ENCODE results near the gene YEATS2. TPM values are rescaled to one million over a fixed set of nuclear protein-coding genes. Genes with fewer than 3 reads are reported as not detected.
"Not testable (repeated sequence)": the region's sequence is repeated elsewhere in the genome, so short reads cannot be mapped to it uniquely, and the experiment has no call there.

Gene YEATS2
- 21.0 and 21.7 TPM in 2 replicates for total RNA-seq
- polyA plus RNA-seq (2012): 19.3 TPM

- peak; percentile 74 for DNase-seq (ENCODE audit: low read depth)
Measured at GRCh38 chr3:183697610-183698317, at the start of gene YEATS2. Gene YEATS2 (plus strand): TSS chr3:183697797. CDS start chr3:183715163, 17,366 bp downstream.

DNA sequence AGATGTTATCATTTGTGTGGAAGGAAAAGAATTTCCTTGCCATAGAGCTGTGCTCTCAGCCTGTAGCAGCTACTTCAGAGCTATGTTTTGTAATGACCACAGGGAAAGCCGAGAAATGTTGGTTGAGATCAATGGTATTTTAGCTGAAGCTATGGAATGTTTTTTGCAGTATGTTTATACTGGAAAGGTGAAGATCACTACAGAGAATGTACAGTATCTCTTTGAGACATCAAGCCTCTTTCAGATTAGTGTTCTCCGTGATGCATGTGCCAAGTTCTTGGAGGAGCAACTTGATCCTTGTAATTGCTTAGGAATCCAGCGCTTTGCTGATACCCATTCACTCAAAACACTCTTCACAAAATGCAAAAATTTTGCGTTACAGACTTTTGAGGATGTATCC is 47.0 kb upstream of the YEATS2 start:
- DNase-seq (ENCODE audit: low read depth): no peak

DNA sequence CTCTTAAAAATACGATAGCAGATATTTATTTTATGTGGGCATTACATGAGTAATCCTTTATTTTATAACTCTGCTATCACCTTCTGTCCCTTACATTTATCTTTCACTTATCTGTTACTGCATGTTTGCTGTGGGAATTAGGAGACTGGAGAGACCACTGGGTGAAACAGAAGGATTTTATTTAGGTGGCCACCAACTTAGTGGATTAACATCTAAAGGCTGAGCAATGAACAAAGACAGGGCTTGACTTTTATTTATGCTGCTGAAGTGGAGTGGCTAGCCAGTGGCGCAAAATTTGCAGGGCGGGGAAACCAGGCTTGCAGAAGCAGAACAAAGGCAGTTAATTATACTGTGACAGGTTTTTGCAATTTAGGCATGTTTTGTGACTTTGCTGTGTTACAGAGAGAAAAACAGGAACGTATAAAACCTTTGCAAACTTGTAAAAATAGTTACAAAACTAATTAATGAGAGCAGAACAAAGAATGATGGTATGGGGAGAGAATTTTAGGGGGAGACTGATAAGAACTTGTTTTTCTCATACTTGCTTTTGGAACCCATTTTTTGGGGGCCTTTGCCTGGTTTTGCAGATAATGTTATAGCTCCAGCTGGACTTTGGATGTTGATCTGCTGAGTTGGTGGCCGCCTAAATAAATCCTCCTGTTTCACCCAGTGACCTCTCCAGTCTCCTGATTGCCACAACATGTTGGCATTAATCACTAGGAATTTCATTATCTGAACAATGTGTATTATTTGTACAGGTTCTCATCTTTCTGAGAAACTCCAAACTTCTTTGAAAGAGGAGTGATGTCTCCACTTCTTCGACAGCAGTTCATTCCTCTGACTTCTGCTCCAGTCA is 44.2 kb upstream of the YEATS2 start:
- peak; percentile 14 for DNase-seq (ENCODE audit: low read depth)

DNA sequence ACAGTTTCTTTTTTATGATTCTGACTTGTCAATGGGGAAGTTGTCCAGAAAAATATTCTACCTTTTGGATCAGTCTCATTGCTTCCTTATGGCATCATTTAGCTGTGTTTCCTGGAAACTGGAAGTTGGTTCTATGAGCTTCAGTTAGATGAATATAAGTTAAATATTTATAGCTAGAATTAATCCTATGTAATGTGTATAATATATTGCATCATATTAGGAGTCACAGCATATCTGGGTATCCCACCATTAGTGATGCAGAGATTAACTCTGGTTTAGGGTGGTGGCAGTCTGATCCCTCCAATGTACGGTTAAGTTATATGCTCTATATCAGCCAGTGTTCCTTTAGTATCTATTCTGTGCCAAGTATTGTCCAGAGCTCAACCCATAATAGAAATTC is 42.9 kb upstream of the YEATS2 start:
- no peak for DNase-seq (ENCODE audit: low read depth)

- no peak for DNase-seq (ENCODE audit: low read depth)
Measured at GRCh38 chr3:183662099-183662498, 35.5 kb upstream of the YEATS2 start.

GRCh38 chr3:183664913-183665381 is 32.6 kb upstream of the YEATS2 start:
- peak; percentile 51 for DNase-seq (ENCODE audit: low read depth)

DNA sequence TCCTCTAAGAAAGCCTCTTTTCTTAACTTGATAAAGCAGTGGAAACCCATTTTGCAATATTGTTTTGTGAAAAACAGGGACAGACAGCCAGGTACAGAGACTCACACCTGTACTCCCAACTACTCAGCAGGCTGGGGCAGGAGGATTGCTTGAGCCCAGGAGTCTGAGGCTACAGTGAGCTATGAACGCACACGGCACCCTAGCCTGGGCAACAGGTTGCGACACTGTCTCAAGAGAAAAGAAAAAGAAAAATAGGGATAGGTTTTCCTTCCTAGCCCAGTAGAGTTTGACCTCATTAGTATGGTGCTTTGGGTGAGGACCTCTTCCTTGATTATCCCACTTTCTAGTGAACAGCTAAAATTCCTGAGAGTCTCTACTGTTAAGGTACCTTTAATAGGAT is 17.5 kb upstream of the YEATS2 start:
- DNase-seq (ENCODE audit: low read depth): no peak

- no peak for DNase-seq (ENCODE audit: low read depth)
Measured at GRCh38 chr3:183687705-183688104, 9.9 kb upstream of the YEATS2 start.

DNA sequence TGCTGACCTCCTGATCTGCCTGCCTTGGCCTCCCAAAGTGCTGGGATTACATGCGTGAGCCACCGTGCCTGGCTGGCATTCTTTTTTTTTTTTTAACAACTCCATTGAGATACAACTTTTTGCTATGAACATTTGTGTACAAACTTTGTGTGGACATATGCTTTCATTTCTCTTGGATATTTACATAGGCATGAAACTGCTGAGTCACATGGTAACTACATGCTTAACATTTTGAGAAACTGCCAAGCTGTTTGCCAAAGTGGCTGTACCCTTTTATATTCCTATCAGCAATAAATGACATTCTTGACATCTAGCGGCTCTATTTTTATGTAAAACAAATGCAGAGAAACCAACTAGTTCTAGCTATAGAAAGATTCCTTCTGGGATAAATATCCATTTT is 8.7 kb upstream of the YEATS2 start:
- no peak for DNase-seq (ENCODE audit: low read depth)

- not testable (repeated sequence) for DNase-seq (ENCODE audit: low read depth)
Measured at GRCh38 chr3:183689621-183690020, 8.0 kb upstream of the YEATS2 start.

GRCh38 chr3:183690402-183690995 is 7.1 kb upstream of the YEATS2 start:
- no peak for DNase-seq (ENCODE audit: low read depth)

DNA sequence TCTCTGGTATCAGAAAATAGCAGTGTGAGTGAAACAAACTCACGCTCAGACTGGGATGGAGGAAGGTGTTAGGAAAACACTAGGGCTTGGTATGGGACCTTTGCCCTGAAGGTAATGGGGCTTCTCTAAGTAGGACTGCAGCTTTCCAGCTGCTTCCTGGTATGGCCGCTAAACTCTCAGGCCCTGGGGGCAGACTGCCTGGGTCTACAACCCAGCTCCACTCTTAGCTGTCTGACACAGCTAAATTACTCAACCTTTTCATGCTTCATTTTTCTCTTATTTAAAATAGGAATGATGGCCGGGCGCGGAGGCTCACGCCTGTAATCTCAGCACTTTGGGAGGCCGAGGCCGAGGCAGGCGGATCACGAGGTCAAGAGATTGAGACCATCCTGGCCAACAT is 5.2 kb upstream of the YEATS2 start:
- no peak for DNase-seq (ENCODE audit: low read depth)

- DNase-seq (ENCODE audit: low read depth): no peak
Measured at GRCh38 chr3:183695569-183696364, 1.8 kb upstream of the YEATS2 start.

DNA sequence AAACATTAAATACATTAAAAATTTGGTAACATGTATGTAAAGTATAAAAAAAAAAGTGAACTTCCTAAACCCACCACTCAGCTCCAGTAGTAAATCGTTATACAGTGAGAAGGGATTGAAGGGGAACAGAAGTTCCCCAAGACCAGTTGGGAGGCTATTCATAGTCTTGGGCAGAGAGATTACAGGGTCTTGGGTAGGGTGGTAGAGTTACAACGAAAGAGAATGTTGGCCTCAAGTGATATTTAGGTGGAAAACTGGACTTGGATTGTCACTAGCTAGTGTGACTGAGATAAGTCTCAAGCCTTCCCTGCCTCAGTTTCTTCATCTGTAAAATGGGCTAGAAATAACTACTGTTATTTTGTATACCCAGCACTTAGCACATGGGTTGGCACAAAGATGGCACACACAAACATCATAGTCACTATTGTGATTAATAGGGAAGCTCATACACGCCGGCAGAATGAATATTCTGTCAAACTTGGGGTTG is 431 bp upstream of the YEATS2 start:
- DNase-seq (ENCODE audit: low read depth): no peak

- peak; percentile 39 for DNase-seq (ENCODE audit: low read depth)
Measured at GRCh38 chr3:183698318-183698751, 738 bp downstream of the YEATS2 start.

DNA sequence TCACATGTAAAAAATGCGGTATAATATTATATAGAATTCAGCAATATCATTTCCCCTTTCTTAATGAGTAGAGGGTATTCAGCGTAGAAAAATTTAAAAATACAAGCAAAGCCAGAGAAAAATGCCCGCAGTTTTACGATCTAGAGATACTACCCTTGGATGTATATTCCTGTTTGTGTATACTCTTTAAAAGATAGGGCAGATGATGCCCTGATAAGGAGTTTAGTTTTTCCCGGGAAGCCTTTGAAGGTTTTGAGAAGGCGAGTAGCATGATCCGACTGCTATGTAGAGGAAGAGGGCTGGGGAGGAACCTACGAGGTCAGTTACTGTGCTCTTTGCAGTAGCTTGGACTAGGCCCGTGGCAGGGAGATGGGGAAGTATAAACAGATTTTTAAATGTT is 1.2 kb downstream of the YEATS2 start:
- DNase-seq (ENCODE audit: low read depth): peak; percentile 25

DNA sequence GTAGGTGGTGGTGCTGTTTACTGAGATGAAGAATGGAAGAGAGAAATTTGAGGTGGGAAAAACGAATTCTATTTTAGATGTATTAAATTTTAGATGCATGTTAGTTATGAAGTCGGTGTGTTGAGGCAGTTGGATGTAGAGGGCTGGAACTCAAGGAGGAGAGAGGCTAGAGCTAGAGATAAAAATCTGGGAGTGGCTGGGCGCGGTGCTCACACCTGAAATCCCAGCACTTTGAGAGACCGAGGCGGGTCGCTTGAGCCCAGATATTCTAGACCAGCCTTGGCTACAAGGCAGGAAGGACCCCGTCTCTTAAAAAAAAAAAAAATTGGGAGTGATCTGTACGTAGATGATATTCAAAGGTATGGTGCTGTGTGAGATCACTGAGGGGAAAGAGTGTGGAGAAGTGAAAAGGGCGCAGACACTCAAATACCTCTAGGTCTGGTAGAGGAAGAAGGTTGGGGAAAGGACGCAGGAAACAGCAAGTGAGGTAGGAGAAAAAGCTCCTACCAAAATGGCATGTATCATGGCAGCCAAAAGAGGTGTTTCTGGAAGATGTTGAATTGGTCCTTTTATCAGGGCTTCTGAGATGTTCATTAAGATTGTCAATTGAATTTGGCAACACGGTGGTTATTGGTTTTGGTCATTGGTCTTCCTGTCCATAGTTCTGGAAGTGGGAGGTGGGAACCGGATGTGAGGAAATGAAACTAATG is 1.8 kb downstream of the YEATS2 start:
- no peak for DNase-seq (ENCODE audit: low read depth)

GRCh38 chr3:183701744-183702143 is 4.1 kb downstream of the YEATS2 start:
- no peak for DNase-seq (ENCODE audit: low read depth)

GRCh38 chr3:183703892-183704291 is 6.3 kb downstream of the YEATS2 start:
- DNase-seq (ENCODE audit: low read depth): not testable (repeated sequence)

DNA sequence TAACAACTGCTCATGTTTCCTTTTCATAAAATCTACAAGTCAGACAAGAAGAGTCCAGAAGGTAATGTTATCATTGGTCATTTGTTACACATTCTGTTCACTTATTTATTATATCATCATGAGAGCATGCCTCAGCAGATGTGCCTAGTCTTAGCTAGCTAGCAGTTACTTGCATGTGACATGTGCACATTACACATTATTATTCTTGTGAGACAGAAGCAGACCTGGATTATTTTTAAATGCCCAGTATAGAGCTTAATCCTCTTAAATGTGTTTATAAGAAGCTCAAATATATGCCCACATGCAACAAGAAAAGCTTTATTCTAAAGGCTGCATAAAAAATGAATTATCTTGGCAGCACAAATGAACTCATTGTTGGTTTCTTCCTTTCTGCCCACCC is 12.6 kb downstream of the YEATS2 start:
- DNase-seq (ENCODE audit: low read depth): no peak
